ENCODE data around the gene WDCP. TPM values are rescaled to one million over a fixed set of nuclear protein-coding genes. Genes with fewer than 3 reads are reported as not detected.
A peak's percentile ranks its signal among the peaks of the same experiment; 100 is the strongest.
"Not testable (repeated sequence)": the region's sequence is repeated elsewhere in the genome, so short reads cannot be mapped to it uniquely, and the experiment has no call there.

The WDCP gene
- total RNA-seq, 2 donors from 2014 or later, result 16.9 to 24.5 TPM

DNA sequence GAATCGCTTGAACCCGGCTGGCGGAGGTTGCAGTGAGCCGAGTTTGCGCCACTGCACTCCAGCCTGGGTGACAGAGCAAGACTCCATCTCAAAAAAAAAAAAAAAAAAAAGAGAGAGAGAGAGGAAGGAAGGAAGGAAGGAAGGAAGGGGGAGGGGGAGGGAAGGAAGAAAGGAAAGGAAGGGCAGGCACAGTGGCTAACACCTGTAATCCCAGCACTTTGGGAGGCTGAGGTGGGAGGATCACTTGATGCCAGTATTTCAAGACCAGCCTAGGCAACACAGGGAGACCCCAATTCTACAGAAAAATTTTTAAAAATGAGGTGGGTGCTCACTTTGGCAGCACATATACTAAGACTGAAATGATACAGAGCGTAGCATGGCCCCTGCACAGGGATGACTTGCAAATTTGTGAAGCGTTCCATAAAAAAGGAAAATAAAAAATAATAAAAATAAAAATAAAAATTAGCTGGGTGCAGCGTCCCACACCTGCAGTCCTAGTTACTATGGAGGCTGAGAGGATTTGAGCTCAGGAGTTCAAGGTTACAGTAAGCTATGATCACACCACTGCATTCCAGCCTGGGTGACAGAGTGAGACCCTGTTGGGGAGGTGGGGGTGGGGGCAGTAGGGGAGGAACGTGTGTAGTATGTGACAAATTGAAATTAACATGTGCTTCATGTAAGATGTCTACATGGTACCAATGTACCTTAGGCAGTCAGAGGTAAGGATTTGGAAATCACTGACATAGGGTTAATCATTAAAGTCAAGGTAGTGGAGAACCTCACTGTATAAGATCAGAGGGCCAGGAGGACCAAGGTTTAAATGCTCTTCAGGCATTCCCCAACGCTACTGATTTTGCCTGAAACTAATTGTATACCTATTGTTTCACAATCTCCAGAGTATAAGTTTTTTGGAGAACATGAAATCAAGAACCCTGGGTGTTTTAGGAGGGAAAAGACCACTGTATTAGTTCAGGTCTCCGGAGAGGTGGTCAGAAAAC, 1.4 kb downstream of the WDCP start:
- peaks cover 6 to 9% of the 10 kb centered on the region in 2 donors for H3K36me3 Mint-ChIP-seq
- DNase-seq (ENCODE audit: low spot score in 2 of 2) (no peak), ATAC-seq (no peak)
- no peaks in the 10 kb centered on the region for H3K9me3 Mint-ChIP-seq
- H3K27ac Mint-ChIP-seq, result peak overlapping the region in 1 of 2 donors; percentile 93

GRCh38 chr2:24043133-24043532, 4.1 kb downstream of the WDCP start:
- not testable (repeated sequence) for H3K9me3 Mint-ChIP-seq; H3K36me3 Mint-ChIP-seq; ATAC-seq; H3K27ac Mint-ChIP-seq; DNase-seq (ENCODE audit: low spot score in 2 of 2)

GRCh38 chr2:24040511-24040910, 6.7 kb downstream of the WDCP start:
- no peak for ATAC-seq

GRCh38 chr2:24038786-24039499, 8.2 kb downstream of the WDCP start:
- DNase-seq (ENCODE audit: low spot score in 2 of 2) (no peak), ATAC-seq (no peak)
- Mint-ChIP-seq H3K36me3 (peaks cover 0 to 4% of the 10 kb centered on the region in 2 donors), H3K9me3 (no peaks in the 10 kb centered on the region), H3K27ac (no peak overlapping the region)

More at GRCh38 chr2:24040511-24040910, 6.7 kb downstream of the WDCP start:
- DNase-seq (ENCODE audit: low spot score in 2 of 2), result no peak
- peaks cover 0 to 4% of the 10 kb centered on the region in 2 donors for H3K36me3 Mint-ChIP-seq
- no peak overlapping the region for H3K27ac Mint-ChIP-seq
- H3K9me3 Mint-ChIP-seq, result no peaks in the 10 kb centered on the region

GRCh38 chr2:24026233-24026632, 21.0 kb downstream of the WDCP start:
- ATAC-seq (no peak), DNase-seq (ENCODE audit: low spot score in 2 of 2) (no peak)
- no peaks in the 10 kb centered on the region for H3K9me3 Mint-ChIP-seq
- no peak overlapping the region for H3K27ac Mint-ChIP-seq
- peaks cover 0 to 7% of the 10 kb centered on the region in 2 donors for H3K36me3 Mint-ChIP-seq

DNA sequence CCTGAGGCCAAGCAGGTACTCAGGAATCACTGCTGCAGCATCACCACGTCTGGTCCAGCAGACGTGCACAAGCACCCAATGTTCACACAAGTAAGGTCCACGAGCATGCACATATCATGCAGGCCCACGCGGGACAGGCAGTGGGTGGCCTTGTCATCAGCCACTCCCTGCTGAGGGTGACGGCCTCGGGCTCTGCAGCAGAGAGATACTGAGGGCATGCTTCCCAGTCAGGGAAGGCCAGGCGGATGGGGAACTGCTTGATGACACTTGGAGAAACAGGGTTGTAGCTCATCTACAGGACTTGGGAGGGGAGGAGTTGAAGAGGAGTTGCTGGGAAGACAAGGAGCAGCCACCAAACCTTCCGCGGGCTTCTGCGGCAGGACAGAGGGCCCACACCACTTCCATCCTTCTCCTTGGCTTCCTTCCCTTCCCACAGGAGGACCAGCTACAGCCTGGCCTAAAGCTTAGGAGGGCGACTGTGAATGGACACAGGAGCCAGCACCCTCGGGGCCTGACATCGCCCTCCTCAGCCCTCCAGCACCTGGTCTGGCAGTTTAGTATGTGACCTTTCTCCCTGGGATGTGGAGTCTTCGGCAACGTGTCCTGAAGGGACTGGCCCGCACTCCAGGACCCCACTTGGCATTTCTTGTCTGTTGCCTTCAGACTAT, 22.1 kb downstream of the WDCP start:
- no peak for DNase-seq (ENCODE audit: low spot score in 2 of 2)
- Mint-ChIP-seq H3K36me3 (peaks cover 0 to 7% of the 10 kb centered on the region in 2 donors), H3K9me3 (no peaks in the 10 kb centered on the region), H3K27ac (peak overlapping the region in 1 of 2 donors; percentile 15)
- no peak for ATAC-seq

DNA sequence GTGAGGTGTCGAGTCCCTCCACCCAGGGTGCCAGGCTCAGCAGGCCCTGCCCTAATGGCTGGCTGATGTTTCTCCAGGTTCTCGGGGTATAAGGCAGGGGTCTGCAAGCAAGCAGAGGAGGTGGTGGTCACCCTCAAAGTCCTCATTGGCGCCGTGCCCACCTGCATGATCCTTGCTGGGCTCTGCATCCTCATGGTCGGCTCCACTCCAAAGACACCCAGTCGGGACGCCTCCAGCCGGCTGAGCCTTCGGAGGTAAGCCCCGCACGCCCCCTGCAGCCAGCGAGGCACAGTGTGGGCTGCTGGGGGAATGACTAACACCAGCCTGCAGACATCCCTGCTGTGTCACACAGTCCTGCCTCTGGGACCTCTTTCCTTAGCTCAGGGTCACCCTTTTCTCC, 23.2 kb downstream of the WDCP start:
- H3K36me3 Mint-ChIP-seq, result no peaks in the 10 kb centered on the region
- ATAC-seq (no peak), DNase-seq (ENCODE audit: low spot score in 2 of 2) (no peak)
- H3K27ac Mint-ChIP-seq, result no peak overlapping the region
- no peaks in the 10 kb centered on the region for H3K9me3 Mint-ChIP-seq

GRCh38 chr2:24022975-24023575, 24.1 kb downstream of the WDCP start:
- Mint-ChIP-seq H3K9me3 (no peaks in the 10 kb centered on the region), H3K36me3 (no peaks in the 10 kb centered on the region), H3K27ac (peak overlapping the region in 1 of 2 donors; percentile 23)
- DNase-seq (ENCODE audit: low spot score in 2 of 2), result no peak
- ATAC-seq, result no peak

DNA sequence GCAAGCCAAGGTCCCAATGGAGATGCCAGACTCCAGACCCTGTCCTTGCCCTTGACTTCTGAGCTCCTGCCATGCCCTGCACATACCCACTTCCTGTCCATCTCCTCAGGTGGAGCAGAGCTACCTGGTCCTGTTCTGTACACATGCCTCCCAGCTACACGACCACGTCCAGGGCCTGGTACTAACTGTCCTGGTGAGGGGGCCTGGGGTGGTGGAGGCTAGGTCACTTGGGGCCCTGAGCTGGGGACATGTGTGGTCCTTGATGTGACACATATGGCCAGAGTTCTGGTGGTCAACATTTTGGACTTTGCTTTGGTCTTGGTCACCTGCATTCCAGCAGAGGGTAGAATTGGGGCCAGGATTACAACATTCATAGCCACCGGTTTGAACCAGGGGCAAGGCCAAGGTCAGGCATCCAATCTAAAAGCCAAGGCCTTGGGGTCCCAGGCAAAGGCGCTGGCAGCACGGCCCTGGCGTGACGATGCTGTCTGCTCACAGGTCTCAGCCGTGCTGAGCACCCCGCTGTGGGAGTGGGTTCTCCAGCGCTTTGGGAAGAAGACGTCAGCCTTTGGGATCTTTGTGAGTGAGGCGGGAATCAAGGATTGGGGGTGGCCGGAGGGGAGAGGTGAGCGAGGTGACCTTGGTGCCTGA, 24.7 kb downstream of the WDCP start:
- DNase-seq (ENCODE audit: low spot score in 2 of 2), result no peak
- Mint-ChIP-seq H3K9me3 (no peaks in the 10 kb centered on the region), H3K27ac (peak overlapping the region in 1 of 2 donors; percentile 23), H3K36me3 (no peaks in the 10 kb centered on the region)
- no peak for ATAC-seq

- ATAC-seq (peak; percentile 74), DNase-seq (ENCODE audit: low spot score in 2 of 2) (peak in 1 of 2 donors; percentile 33)
- Mint-ChIP-seq H3K9me3 (no peaks in the 10 kb centered on the region), H3K27ac (no peak overlapping the region), H3K36me3 (no peaks in the 10 kb centered on the region)
These were observed 25.8 kb downstream of the WDCP start for GRCh38 chr2:24021122-24021998.

DNA sequence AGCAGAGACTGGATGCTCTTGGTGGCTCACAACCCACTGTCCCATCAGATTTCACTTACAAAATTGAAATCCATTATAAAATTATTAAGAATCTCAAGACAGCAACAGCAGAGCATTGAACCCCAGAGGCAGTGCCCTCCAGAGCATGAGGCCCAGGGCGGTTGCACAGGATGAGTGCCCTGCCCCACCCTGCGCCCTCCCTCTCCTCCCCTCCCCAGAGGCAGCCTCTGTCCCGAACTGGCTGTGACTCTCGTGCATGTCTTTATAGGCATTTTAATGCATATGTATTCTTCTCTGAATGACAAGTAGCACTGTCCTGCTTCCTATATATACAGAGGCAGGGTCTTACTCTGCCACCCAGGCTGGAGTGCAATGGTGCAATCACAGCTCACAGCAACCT, 26.9 kb downstream of the WDCP start:
- ATAC-seq (no peak), DNase-seq (ENCODE audit: low spot score in 2 of 2) (no peak)
- Mint-ChIP-seq H3K36me3 (no peaks in the 10 kb centered on the region), H3K9me3 (no peaks in the 10 kb centered on the region), H3K27ac (peak overlapping the region in 1 of 2 donors; percentile 50)

- no peak for ATAC-seq
These were observed 27.5 kb downstream of the WDCP start for GRCh38 chr2:24019729-24020128.

DNA sequence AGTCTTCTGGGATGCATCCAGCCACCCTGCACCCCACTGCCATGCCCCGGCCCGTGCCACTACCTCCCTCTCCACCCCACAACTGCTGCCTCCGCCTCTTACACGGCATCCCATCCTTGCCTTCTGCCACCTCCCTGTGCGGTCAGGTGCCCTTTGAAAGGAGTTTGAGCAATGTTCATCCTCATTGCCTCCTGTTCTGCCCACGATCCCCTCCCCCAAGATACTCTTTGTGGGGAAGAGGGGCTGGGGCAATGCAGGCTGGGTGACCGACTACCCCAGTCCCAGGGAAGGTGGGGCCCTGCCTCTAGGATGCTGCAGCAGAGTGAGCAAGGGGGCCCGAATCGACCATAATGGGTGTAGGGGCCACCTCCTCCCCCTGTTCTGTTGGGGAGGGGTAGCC, 28.9 kb downstream of the WDCP start:
- Mint-ChIP-seq H3K9me3 (no peaks in the 10 kb centered on the region), H3K36me3 (no peaks in the 10 kb centered on the region), H3K27ac (peak overlapping the region in 1 of 2 donors; percentile 37)
- DNase-seq (ENCODE audit: low spot score in 2 of 2) (no peak), ATAC-seq (no peak)

More at GRCh38 chr2:24019729-24020128, 27.5 kb downstream of the WDCP start:
- DNase-seq (ENCODE audit: low spot score in 2 of 2), result no peak
- Mint-ChIP-seq H3K36me3 (no peaks in the 10 kb centered on the region), H3K9me3 (no peaks in the 10 kb centered on the region), H3K27ac (peak overlapping the region in 1 of 2 donors; percentile 23)

DNA sequence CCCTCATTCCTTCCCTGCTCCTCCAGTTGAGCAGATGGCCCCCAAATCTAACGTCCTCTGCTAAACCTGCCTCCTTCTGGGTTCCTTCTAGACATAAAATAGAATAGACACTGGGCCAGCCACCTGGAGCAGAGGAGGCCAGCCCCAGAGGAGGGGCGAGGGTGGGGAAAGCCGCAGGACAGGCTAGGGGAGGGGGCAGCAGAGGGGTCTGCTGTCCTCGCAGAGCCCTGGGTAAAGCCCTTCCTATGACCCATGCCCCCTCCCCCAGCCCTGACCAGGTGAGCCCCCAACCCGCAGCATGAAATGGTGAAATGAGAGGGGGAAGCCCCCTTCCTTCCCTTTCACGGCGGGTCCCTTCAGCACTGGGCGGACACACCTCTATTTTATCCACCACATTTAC, 29.5 kb downstream of the WDCP start:
- H3K9me3 Mint-ChIP-seq, result no peaks in the 10 kb centered on the region
- H3K27ac Mint-ChIP-seq, result peak overlapping the region in 1 of 2 donors; percentile 37

More for the DNA sequence above, 29.5 kb downstream of the WDCP start:
- H3K36me3 Mint-ChIP-seq, result no peaks in the 10 kb centered on the region
- ATAC-seq (no peak), DNase-seq (ENCODE audit: low spot score in 2 of 2) (no peak)
